ENCODE measurements around the gene SKI. TPM values are rescaled to one million over a fixed set of nuclear protein-coding genes. Genes with fewer than 3 reads are reported as not detected.
"Not testable (repeated sequence)": the region's sequence is repeated elsewhere in the genome, so short reads cannot be mapped to it uniquely, and the experiment has no call there.

The SKI gene
- total and polyA plus RNA-seq, 12 donors = 4.8 to 53.6 (median 34.7) TPM

DNA sequence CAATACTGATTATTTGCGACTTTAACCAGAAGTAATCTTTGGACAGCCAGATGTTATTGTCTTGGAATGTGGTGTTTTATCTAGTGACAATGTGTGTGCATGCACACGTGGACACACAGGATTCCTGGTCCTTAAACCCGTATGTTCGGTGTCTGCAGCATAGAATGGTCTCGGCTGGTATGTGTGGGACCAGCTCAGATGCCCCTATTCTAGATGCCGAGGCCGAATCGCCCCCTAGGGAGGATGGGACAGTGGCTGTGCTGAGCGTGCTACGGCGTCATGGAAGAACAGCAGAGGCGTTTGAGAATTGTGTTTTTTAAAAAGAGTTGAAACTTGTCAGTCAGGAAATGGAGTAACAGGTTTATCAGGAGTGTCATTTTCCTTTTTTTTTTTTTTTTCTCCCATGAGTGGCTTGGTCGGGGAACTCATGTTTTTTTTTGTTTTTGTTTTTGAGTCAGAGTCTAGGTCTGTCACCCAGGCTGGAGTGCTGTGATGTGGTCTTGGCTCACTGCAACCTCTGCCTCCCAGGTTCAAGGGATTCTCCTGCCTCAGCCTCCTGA is 30.1 kb downstream of the SKI start:
- no peak for DNase-seq
- TF ChIP-seq, protein P1, sequence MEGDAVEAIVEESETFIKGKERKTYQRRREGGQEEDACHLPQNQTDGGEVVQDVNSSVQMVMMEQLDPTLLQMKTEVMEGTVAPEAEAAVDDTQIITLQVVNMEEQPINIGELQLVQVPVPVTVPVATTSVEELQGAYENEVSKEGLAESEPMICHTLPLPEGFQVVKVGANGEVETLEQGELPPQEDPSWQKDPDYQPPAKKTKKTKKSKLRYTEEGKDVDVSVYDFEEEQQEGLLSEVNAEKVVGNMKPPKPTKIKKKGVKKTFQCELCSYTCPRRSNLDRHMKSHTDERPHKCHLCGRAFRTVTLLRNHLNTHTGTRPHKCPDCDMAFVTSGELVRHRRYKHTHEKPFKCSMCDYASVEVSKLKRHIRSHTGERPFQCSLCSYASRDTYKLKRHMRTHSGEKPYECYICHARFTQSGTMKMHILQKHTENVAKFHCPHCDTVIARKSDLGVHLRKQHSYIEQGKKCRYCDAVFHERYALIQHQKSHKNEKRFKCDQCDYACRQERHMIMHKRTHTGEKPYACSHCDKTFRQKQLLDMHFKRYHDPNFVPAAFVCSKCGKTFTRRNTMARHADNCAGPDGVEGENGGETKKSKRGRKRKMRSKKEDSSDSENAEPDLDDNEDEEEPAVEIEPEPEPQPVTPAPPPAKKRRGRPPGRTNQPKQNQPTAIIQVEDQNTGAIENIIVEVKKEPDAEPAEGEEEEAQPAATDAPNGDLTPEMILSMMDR (IDR thresholded peaks at IDR 0.05) = no peak
- TF ChIP-seq POLR2A (IDR thresholded peaks at IDR 0.05) = no peak
- Histone ChIP-seq H3K4me3 (no peak overlapping the region), H3K27me3 (no peaks in the 10 kb centered on the region), H3K27ac (peak overlapping the region in 1 of 5 donors; percentile 33), H3K9me3 (replicated peaks in 1 of 3) (no peaks in the 10 kb centered on the region), H3K36me3 (replicated peaks in 1 of 2) (no peaks in the 10 kb centered on the region), H3K4me1 (replicated peaks in 1 of 2) (peaks cover 0 to 40% of the 10 kb centered on the region in 2 donors)
- 64 to 74% (median 73%) methylated on average over 13 of the region's 13 CpGs for WGBS, 4 donors
- intact Hi-C loops (cut with DNase I) = no loop called here

DNA sequence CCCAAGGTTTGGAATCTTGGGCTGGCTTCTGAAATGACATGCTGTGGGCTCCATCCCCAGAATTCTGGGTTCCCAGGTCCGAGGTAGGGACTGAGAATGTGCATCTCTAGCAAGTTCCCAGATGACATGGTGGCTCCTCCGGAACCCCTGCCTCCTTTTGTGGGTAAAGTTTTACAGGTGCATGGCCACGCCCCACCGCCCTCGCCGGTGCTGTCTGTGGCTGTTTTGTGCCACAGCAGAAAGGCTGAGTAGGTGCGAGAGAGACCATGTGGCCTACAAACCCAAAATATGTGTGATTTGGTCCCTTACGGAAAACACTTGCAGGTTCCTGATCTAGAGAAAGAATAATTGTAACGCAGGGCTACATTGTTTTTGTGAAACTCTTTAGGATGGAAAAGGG is 30.9 kb downstream of the SKI start:
- intact Hi-C loops (cut with DNase I) = no loop called here
- no peaks in the 10 kb centered on the region for H3K9me3 ChIP-seq (replicated peaks in 1 of 3)
- no peaks in the 10 kb centered on the region for H3K36me3 ChIP-seq (replicated peaks in 1 of 2)
- no peak for DNase-seq
- peaks cover 0 to 40% of the 10 kb centered on the region in 2 donors for H3K4me1 ChIP-seq (replicated peaks in 1 of 2)
- no peak overlapping the region for H3K27ac ChIP-seq
- no peaks in the 10 kb centered on the region for H3K27me3 ChIP-seq
- no peak for TF ChIP-seq POLR2A (IDR thresholded peaks at IDR 0.05)
- TF ChIP-seq, protein P1 (IDR thresholded peaks at IDR 0.05) = no peak
- no peak overlapping the region for H3K4me3 ChIP-seq
- WGBS, 4 donors = 84 to 99% (median 91%) methylated on average over 7 to 9 of the region's 9 CpGs

DNA sequence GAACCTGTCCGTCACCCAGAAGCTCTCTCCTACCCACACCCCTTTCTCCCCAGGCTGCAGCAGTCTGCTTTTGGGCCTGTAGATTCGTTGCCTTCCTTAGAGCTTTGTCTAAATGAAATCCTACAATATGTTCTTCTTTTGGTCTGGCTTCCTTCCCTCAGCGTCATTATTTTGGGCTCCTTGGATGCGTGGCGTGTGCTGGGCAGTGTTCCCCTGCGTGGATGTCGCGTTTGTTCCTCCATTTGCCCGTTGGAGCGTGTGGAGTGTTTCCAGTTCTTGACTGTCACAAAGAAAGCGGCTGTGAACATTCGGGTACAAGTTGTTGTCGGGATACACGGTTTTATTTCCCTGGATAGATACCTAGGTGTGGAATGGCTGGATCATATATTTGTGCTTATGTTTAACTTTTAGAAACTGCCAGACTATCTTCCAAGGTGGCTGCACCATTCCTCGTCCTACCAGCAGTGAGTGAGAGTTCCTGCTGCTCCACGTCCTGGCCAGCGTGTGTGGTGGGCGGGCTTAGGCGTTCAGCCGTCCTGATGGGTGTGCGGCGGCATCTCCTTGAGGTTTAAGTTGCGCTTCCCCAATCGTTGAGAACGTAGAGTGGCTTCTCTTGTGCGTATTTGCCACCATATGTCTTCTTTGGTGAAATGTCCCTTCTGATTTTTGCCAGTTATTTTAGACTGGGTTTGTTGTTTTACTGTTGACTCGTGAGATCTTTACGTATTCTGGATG is 31.7 kb downstream of the SKI start:
- TF ChIP-seq POLR2A (IDR thresholded peaks at IDR 0.05) = no peak
- TF ChIP-seq, protein P1 (IDR thresholded peaks at IDR 0.05) = no peak
- Histone ChIP-seq H3K27ac (peak overlapping the region in 1 of 5 donors; percentile 8), H3K9me3 (replicated peaks in 1 of 3) (no peaks in the 10 kb centered on the region), H3K27me3 (no peaks in the 10 kb centered on the region), H3K4me1 (replicated peaks in 1 of 2) (peaks cover 0 to 38% of the 10 kb centered on the region in 2 donors), H3K4me3 (no peak overlapping the region), H3K36me3 (replicated peaks in 1 of 2) (no peaks in the 10 kb centered on the region)
- peak in 1 of 7 donors; percentile 39 for DNase-seq
- WGBS, 4 donors = 84 to 86% (median 85%) methylated on average over 23 to 28 of the region's 28 CpGs
- intact Hi-C loops (cut with DNase I) = no loop called here

DNA sequence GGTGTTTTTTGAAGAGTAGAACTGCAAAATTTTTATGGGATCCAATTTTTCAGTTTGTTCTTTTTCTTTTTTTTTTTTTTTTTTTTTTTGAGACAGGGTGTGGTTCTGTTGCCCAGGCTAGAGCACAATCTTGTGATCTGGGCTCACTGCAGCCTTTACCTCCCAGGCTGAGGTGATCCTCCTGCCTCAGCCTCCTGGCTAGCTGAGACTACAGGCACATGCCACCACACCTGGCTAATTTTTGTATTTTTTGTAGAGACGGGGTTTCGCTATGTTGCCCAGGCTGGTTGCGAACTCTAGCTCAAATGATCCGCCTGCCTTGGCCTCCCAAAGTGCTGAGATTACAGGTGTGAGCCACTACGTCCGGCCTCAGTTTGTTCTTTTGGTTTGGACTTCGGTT is 32.4 kb downstream of the SKI start:
- 73 to 87% (median 85%) methylated on average over 7 of the region's 7 CpGs for WGBS, 4 donors
- DNase-seq; H3K27me3 ChIP-seq; intact Hi-C loops (cut with DNase I); H3K27ac ChIP-seq; H3K9me3 ChIP-seq (replicated peaks in 1 of 3); H3K4me3 ChIP-seq; H3K36me3 ChIP-seq (replicated peaks in 1 of 2): not testable (repeated sequence)
- peaks cover 0 to 34% of the 10 kb centered on the region in 2 donors for H3K4me1 ChIP-seq (replicated peaks in 1 of 2)
